PFSK-1 (cell line): ENCODE results near the gene RBP5.

Experiments used
- SIN3A ChIP-seq: IDR thresholded peaks from 2 replicates; pipeline ENCODE4 v1.6.1; 2012; ENCODE audit warnings: mild to moderate bottlenecking, low read length, moderate library complexity, borderline replicate concordance; ENCODE audit not compliant: insufficient read depth
- TF ChIP-seq, protein P1 (sequence below), 2 experiments: IDR thresholded peaks; 2 replicates each; pipeline versions ENCODE4 v1.6.1 to v1.8.0; 2011 to 2012; ENCODE audit warnings: low read depth in 2 of 2, low read length in 2 of 2, control low read depth in 1 of 2, inconsistent platforms in 1 of 2, mild to moderate bottlenecking in 1 of 2, moderate library complexity in 1 of 2; ENCODE audit not compliant: insufficient read depth in 1 of 2

- no peak for TF ChIP-seq SIN3A
- TF ChIP-seq, protein P1, sequence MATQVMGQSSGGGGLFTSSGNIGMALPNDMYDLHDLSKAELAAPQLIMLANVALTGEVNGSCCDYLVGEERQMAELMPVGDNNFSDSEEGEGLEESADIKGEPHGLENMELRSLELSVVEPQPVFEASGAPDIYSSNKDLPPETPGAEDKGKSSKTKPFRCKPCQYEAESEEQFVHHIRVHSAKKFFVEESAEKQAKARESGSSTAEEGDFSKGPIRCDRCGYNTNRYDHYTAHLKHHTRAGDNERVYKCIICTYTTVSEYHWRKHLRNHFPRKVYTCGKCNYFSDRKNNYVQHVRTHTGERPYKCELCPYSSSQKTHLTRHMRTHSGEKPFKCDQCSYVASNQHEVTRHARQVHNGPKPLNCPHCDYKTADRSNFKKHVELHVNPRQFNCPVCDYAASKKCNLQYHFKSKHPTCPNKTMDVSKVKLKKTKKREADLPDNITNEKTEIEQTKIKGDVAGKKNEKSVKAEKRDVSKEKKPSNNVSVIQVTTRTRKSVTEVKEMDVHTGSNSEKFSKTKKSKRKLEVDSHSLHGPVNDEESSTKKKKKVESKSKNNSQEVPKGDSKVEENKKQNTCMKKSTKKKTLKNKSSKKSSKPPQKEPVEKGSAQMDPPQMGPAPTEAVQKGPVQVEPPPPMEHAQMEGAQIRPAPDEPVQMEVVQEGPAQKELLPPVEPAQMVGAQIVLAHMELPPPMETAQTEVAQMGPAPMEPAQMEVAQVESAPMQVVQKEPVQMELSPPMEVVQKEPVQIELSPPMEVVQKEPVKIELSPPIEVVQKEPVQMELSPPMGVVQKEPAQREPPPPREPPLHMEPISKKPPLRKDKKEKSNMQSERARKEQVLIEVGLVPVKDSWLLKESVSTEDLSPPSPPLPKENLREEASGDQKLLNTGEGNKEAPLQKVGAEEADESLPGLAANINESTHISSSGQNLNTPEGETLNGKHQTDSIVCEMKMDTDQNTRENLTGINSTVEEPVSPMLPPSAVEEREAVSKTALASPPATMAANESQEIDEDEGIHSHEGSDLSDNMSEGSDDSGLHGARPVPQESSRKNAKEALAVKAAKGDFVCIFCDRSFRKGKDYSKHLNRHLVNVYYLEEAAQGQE (IDR thresholded peaks at IDR 0.05; ENCODE audit: insufficient read depth in 1 of 2, low read depth in 2 of 2, low read length in 2 of 2): no peak
Measured at GRCh38 chr12:7116916-7117315, 11.8 kb downstream of the RBP5 start.
